HT-29 (cell line): ENCODE results near the gene CHRM5. TPM values are rescaled to one million over a fixed set of nuclear protein-coding genes. Genes with fewer than 3 reads are reported as not detected.
"Not testable (repeated sequence)": the region's sequence is repeated elsewhere in the genome, so short reads cannot be mapped to it uniquely, and the experiment has no call there.

ENCODE experiments used
- DNase-seq: peaks from one replicate; pipeline ENCODE4 v3.0.0-alpha.2; 2015; ENCODE audit warnings: low spot score
- total RNA-seq: library from RNA; depleted of rRNA; stranded (reverse); fragments of >200 nt; shearing (Covaris generic); gene quantifications from 2 replicates; pipeline ENCODE4 v1.2.3, GENCODE V29; 2014

Gene CHRM5
- total RNA-seq, 1 experiment from 2014 or later: not detected

GRCh38 chr15:34039790-34040113 is 71.5 kb downstream of the CHRM5 start:
- DNase-seq: no peak

GRCh38 chr15:34043391-34043790 is 75.1 kb downstream of the CHRM5 start:
- DNase-seq: no peak

- no peak for DNase-seq
Measured at GRCh38 chr15:34043813-34044212, 75.5 kb downstream of the CHRM5 start.

- no peak for DNase-seq
Measured at GRCh38 chr15:34046471-34047145, 78.3 kb downstream of the CHRM5 start.

GRCh38 chr15:34047893-34048775 is 79.8 kb downstream of the CHRM5 start:
- DNase-seq: no peak

GRCh38 chr15:34049112-34049511 is 80.8 kb downstream of the CHRM5 start:
- DNase-seq: no peak

- not testable (repeated sequence) for DNase-seq
Measured at GRCh38 chr15:34050385-34050784, 82.1 kb downstream of the CHRM5 start.

GRCh38 chr15:34054081-34054707 is 85.9 kb downstream of the CHRM5 start:
- DNase-seq: no peak

GRCh38 chr15:34055868-34056595 is 87.7 kb downstream of the CHRM5 start:
- DNase-seq: no peak

GRCh38 chr15:34056911-34057310 is 88.6 kb downstream of the CHRM5 start:
- no peak for DNase-seq

GRCh38 chr15:34059476-34059875 is 91.2 kb downstream of the CHRM5 start:
- DNase-seq: no peak

GRCh38 chr15:34059946-34060345 is 91.6 kb downstream of the CHRM5 start:
- DNase-seq: no peak

- no peak for DNase-seq
Measured at GRCh38 chr15:34064438-34064837, 96.1 kb downstream of the CHRM5 start.

GRCh38 chr15:34065261-34065660 is 97.0 kb downstream of the CHRM5 start:
- no peak for DNase-seq

- DNase-seq: no peak
Measured at GRCh38 chr15:34065941-34066340, 97.6 kb downstream of the CHRM5 start.

- no peak for DNase-seq
Measured at GRCh38 chr15:34070003-34070402, 101.7 kb downstream of the CHRM5 start.

- DNase-seq: no peak
Measured at GRCh38 chr15:34076785-34077184, 108.5 kb downstream of the CHRM5 start.

GRCh38 chr15:34078900-34079299 is 110.6 kb downstream of the CHRM5 start:
- no peak for DNase-seq

- no peak for DNase-seq
Measured at GRCh38 chr15:34079904-34080303, 111.6 kb downstream of the CHRM5 start.

GRCh38 chr15:34084086-34084485 is 115.8 kb downstream of the CHRM5 start:
- DNase-seq: no peak

- DNase-seq: no peak
Measured at GRCh38 chr15:34085746-34086145, 117.4 kb downstream of the CHRM5 start.

GRCh38 chr15:34099914-34100313 is 131.6 kb downstream of the CHRM5 start:
- no peak for DNase-seq
